Measurements from ENCODE around the gene CDIPT. TPM values are rescaled to one million over a fixed set of nuclear protein-coding genes. Genes with fewer than 3 reads are reported as not detected.

The CDIPT gene
- total RNA-seq, 1 donor from 2014 or later, result 21.0 TPM

DNA sequence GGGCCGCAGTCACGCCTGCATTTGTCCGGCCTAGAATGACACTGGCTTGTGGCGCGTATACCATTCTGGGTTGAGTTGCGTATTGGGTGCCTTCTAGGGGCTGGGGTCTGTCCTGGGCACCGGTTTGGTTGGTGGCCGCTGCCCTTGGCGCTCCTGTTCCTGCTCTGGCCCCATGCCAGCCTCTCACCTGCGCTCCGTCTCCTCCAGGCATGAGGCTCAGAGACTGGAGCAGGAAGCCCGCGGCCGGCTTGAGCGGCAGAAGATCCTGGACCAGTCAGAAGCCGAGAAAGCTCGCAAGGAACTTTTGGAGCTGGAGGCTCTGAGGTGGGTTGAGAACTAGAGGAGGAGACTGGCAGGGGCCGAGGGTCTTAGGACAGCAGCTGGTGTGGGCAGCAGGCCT, 17.4 kb downstream of the CDIPT start:
- no peaks in the 10 kb centered on the region for H3F3A ChIP-seq (ENCODE audit: low read depth)
- TF ChIP-seq EZH2 (IDR thresholded peaks at IDR 0.05), result no peak
- TF ChIP-seq EZH2phosphoT487 (IDR thresholded peaks at IDR 0.05), result no peak
- no peak for TF ChIP-seq CTCF (IDR thresholded peaks at IDR 0.05)
- no peak overlapping the region for H3K4me3 ChIP-seq
- no peak overlapping the region for H2AFZ ChIP-seq (replicated peaks)
- peaks cover 6% of the 10 kb centered on the region for H3K27me3 Mint-ChIP-seq (ENCODE audit: insufficient read depth, low read depth)
- no peaks in the 10 kb centered on the region for H3K36me3 ChIP-seq
- H3K4me1 Mint-ChIP-seq, result peaks cover 13% of the 10 kb centered on the region
- no peaks in the 10 kb centered on the region for H4K20me1 ChIP-seq (ENCODE audit: low read depth)
- no peaks in the 10 kb centered on the region for H3K79me2 ChIP-seq (ENCODE audit: low read depth)
- no peaks in the 10 kb centered on the region for H3K4me1 ChIP-seq
- no peaks in the 10 kb centered on the region for H3K9me3 Mint-ChIP-seq
- H3K9ac ChIP-seq, result no peak overlapping the region
- H3K4me2 ChIP-seq, result no peak overlapping the region
- H3K4me3 Mint-ChIP-seq, result no peak overlapping the region
- H3K36me3 Mint-ChIP-seq, result no peaks in the 10 kb centered on the region
- peak overlapping the region; percentile 85 for H3K27ac Mint-ChIP-seq
- H3K9me3 ChIP-seq (ENCODE audit: low read depth), result no peaks in the 10 kb centered on the region
- H3K27me3 ChIP-seq, result no peaks in the 10 kb centered on the region
- no peak overlapping the region for H3K27ac ChIP-seq
- DNase-seq (ENCODE audit: low spot score), result no peak

- Histone ChIP-seq H2AFZ (replicated peaks) (no peak overlapping the region), H3K4me2 (no peak overlapping the region), H3K36me3 (no peaks in the 10 kb centered on the region), H3K9ac (no peak overlapping the region), H4K20me1 (ENCODE audit: low read depth) (no peaks in the 10 kb centered on the region), H3K9me3 (ENCODE audit: low read depth) (no peaks in the 10 kb centered on the region), H3K79me2 (ENCODE audit: low read depth) (no peaks in the 10 kb centered on the region), H3K27me3 (no peaks in the 10 kb centered on the region), H3K27ac (no peak overlapping the region), H3F3A (ENCODE audit: low read depth) (no peaks in the 10 kb centered on the region), H3K4me1 (no peaks in the 10 kb centered on the region), H3K4me3 (no peak overlapping the region)
- TF ChIP-seq EZH2phosphoT487 (IDR thresholded peaks at IDR 0.05) (no peak), EZH2 (IDR thresholded peaks at IDR 0.05) (no peak), CTCF (IDR thresholded peaks at IDR 0.05) (no peak)
- Mint-ChIP-seq H3K4me1 (peaks cover 6% of the 10 kb centered on the region), H3K4me3 (no peak overlapping the region), H3K27ac (no peak overlapping the region), H3K9me3 (no peaks in the 10 kb centered on the region), H3K27me3 (ENCODE audit: insufficient read depth, low read depth) (peaks cover 6% of the 10 kb centered on the region), H3K36me3 (no peaks in the 10 kb centered on the region)
- DNase-seq (ENCODE audit: low spot score), result no peak
Measured at GRCh38 chr16:29844575-29845331, 18.3 kb downstream of the CDIPT start.

- Histone ChIP-seq H3K4me3 (no peak overlapping the region), H3K27ac (no peak overlapping the region), H3K4me2 (no peak overlapping the region), H3K9me3 (ENCODE audit: low read depth) (no peaks in the 10 kb centered on the region), H3K79me2 (ENCODE audit: low read depth) (no peaks in the 10 kb centered on the region), H2AFZ (replicated peaks) (no peak overlapping the region), H3K27me3 (no peaks in the 10 kb centered on the region), H4K20me1 (ENCODE audit: low read depth) (no peaks in the 10 kb centered on the region), H3K36me3 (no peaks in the 10 kb centered on the region), H3K4me1 (no peaks in the 10 kb centered on the region), H3F3A (ENCODE audit: low read depth) (no peaks in the 10 kb centered on the region), H3K9ac (no peak overlapping the region)
- H3K9me3 Mint-ChIP-seq, result no peaks in the 10 kb centered on the region
- no peak for TF ChIP-seq EZH2phosphoT487 (IDR thresholded peaks at IDR 0.05)
- no peak for TF ChIP-seq EZH2 (IDR thresholded peaks at IDR 0.05)
- no peak for TF ChIP-seq CTCF (IDR thresholded peaks at IDR 0.05)
- H3K27me3 Mint-ChIP-seq (ENCODE audit: insufficient read depth, low read depth), result peaks cover 6% of the 10 kb centered on the region
- DNase-seq (ENCODE audit: low spot score), result no peak
- no peaks in the 10 kb centered on the region for H3K36me3 Mint-ChIP-seq
- no peaks in the 10 kb centered on the region for H3K4me1 Mint-ChIP-seq
- no peak overlapping the region for H3K4me3 Mint-ChIP-seq
- no peak overlapping the region for H3K27ac Mint-ChIP-seq
Measured at GRCh38 chr16:29843931-29844330, 19.1 kb downstream of the CDIPT start.
